Measurements from ENCODE around the gene AMBRA1.

DNA sequence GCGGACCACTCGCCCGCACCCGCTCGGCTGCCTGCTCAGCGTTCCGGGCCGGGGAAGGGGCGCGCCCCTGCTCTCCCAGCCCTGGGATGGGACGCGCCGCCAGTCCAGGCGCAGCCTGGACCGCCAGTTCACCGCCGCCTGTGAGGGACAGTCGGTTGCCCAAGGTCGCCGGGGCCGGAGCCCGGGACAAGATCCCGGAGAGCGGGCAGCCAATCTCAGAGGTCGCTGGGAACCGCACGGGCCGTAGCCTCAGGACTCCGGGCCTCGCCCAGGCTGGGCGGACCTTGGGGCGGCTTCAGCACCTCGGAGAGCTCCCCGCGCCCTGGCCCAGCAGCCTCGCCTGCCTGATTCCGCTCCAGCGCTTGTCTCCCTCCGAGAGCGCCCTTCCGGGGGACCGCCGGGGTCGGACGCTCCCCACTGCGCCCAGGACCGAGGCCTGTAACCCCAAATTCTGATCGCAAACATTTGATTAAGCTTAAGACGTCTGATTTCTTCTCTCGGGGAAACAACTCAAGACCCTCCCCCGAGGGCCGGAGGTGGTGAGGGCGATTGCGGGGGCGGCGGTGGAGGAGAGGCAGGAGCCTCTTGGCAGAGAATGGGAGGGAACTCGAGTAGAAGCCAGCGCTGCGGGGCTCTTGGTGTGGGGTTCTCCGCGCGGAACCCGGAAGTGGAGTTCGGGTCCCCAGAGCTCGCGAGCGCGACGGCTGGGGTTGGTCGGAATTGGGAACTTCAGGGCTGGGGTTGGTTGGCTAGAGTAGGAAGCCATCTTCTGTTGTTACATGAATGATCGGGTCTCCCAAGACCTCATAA lies 201.2 kb downstream of the AMBRA1 start:
- TF ChIP-seq POLR2AphosphoS5 (IDR thresholded peaks at IDR 0.05) (no peak), POLR2A (IDR thresholded peaks at IDR 0.05) (no peak)
- TF ChIP-seq, protein P1, sequence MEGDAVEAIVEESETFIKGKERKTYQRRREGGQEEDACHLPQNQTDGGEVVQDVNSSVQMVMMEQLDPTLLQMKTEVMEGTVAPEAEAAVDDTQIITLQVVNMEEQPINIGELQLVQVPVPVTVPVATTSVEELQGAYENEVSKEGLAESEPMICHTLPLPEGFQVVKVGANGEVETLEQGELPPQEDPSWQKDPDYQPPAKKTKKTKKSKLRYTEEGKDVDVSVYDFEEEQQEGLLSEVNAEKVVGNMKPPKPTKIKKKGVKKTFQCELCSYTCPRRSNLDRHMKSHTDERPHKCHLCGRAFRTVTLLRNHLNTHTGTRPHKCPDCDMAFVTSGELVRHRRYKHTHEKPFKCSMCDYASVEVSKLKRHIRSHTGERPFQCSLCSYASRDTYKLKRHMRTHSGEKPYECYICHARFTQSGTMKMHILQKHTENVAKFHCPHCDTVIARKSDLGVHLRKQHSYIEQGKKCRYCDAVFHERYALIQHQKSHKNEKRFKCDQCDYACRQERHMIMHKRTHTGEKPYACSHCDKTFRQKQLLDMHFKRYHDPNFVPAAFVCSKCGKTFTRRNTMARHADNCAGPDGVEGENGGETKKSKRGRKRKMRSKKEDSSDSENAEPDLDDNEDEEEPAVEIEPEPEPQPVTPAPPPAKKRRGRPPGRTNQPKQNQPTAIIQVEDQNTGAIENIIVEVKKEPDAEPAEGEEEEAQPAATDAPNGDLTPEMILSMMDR (IDR thresholded peaks at IDR 0.05) = peak in 1 of 4 experiments; percentile 23
